Ishikawa (cell line): ENCODE measurements around the gene GHRL.

Source experiments
- CEBPB ChIP-seq: IDR thresholded peaks from 2 replicates; pipeline ENCODE4 v1.6.1; 2012
- EGR1 ChIP-seq: IDR thresholded peaks from 2 replicates; pipeline ENCODE4 v1.6.1; 2012
- EP300 ChIP-seq: IDR thresholded peaks from 2 replicates; pipeline ENCODE4 v1.6.1; 2012; ENCODE audit warnings: borderline replicate concordance
- MAX ChIP-seq: IDR thresholded peaks from 2 replicates; pipeline ENCODE4 v1.6.1; 2012
- REST ChIP-seq: IDR thresholded peaks from 2 replicates; pipeline ENCODE4 v1.6.1; 2012; ENCODE audit warnings: low read depth, mild to moderate bottlenecking
- TEAD4 ChIP-seq: IDR thresholded peaks from 2 replicates; pipeline ENCODE4 v1.6.1; 2012
- YY1 ChIP-seq: IDR thresholded peaks from 2 replicates; pipeline ENCODE4 v1.6.1; 2012; ENCODE audit warnings: low read depth

- no peak for TF ChIP-seq EGR1
- no peak for TF ChIP-seq YY1
- no peak for TF ChIP-seq REST
- no peak for TF ChIP-seq EP300
- no peak for TF ChIP-seq MAX
- TF ChIP-seq TEAD4: no peak
- no peak for TF ChIP-seq CEBPB
These were observed 12.2 kb downstream of the GHRL start for GRCh38 chr3:10280571-10280970.
